GM21526 (cell line): ENCODE data around the gene DCAF12L2.
"Not testable (repeated sequence)": the region's sequence is repeated elsewhere in the genome, so short reads cannot be mapped to it uniquely, and the experiment has no call there.

Source experiments
- ATAC-seq: cut with Tn5 transposase; IDR thresholded peaks from one replicate; pipeline ENCODE4 v1.9.1; 2021; ENCODE audit warnings: moderate library complexity; ENCODE audit not compliant: unreplicated experiment, low FRiP score

The DCAF12L2 gene

GRCh38 chrX:126165721-126166461 lies at the start of gene DCAF12L2:
Gene DCAF12L2 (minus strand): TSS chrX:126166289. CDS start chrX:126165924, 365 bp downstream.
- ATAC-seq = no peak

DNA sequence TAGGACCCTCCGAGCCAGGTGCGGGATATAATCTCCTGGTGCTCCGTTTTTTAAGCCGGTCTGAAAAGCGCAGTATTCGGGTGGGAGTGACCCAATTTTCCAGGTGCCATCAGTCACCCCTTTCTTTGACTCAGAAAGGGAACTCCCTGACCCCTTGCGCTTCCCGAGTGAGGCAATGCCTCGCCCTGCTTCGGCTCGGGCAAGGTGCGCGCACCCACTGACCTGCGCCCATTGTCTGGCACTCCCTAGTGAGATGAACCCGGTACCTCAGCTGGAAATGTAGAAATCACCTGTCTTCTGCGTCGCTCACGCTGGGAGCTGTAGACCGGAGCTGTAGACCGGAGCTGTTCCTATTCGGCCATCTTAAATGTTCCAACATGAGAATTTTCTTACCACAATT lies 24.8 kb upstream of the DCAF12L2 start:
- not testable (repeated sequence) for ATAC-seq

DNA sequence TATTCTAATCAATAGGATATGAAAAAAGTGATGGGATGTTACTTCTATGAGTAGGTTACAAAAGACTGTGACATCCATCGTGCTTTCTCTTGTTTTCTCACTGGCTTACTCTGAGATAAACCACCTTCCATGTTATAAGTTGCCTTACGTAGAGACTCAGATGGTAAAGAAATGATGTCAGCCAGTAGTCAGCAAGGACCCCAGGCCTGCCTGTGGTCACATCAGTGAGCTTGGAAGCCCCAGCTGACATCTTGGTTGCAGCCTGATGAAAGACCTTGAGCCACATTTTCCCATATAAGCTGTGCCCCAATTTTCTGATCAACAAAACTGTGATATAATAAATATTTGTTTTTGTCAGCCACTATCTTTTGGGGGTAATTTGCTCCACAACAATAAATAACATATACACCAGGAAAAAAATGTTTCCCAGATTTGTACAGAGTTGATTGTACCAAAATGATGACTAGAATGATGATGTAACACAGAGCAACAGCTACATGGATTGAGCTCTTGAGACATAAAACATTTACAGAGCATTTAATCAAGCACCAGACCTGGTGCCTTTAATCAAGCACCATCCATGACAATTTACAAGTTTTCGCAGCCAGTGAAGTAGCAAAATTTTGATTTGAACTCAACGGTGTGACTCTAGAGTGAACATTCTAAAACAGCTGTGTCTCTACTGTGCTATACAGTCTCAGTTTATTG lies 11.2 kb upstream of the DCAF12L2 start:
- no peak for ATAC-seq

GRCh38 chrX:126170720-126171119 lies 4.6 kb upstream of the DCAF12L2 start:
- no peak for ATAC-seq

DNA sequence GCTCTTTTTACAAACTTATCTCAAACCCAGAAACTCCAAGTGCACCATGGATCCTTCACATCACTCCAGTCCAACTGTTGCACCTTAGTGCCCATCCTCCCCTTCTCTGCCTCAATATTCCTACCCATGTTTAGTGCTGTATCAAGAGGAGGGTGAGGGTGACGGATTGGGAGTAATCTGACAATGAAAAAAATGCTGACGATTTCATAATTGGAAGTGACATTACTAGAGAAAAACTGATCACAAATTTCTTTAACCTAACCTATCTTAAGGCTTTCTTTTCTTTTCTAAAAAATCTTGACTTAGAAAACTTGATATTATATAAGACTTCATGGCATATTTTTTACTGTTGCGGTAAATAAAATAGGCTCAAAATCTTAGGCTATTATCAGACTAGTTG lies 1.5 kb upstream of the DCAF12L2 start:
- ATAC-seq = no peak

- ATAC-seq = no peak
Measured at GRCh38 chrX:126165401-126165720, 728 bp downstream of the DCAF12L2 start.

GRCh38 chrX:126164689-126165400 lies 1.2 kb downstream of the DCAF12L2 start:
- ATAC-seq = no peak

GRCh38 chrX:126164226-126164625 lies 1.9 kb downstream of the DCAF12L2 start:
- ATAC-seq = no peak

GRCh38 chrX:126141014-126141413 lies 25.1 kb downstream of the DCAF12L2 start:
- ATAC-seq = no peak

GRCh38 chrX:126137899-126138298 lies 28.2 kb downstream of the DCAF12L2 start:
- ATAC-seq = no peak

GRCh38 chrX:126124721-126125120 lies 41.4 kb downstream of the DCAF12L2 start:
- ATAC-seq = no peak
